Hepatocyte (in vitro differentiated cells): Measurements from ENCODE around the gene ZBTB37.

Experiments
- CTCF ChIP-seq: fragments of 200-600 bp; sonication (generic); IDR thresholded peaks from 2 replicates; pipeline ENCODE4 v1.5.1; 2016; ENCODE audit warnings: antibody characterized with exemption, mild to moderate bottlenecking; ENCODE audit not compliant: poor library complexity
- EZH2 ChIP-seq: fragments of 200-600 bp; sonication (generic); IDR thresholded peaks from 2 replicates; pipeline ENCODE4 v1.6.1; 2016; ENCODE audit warnings: antibody characterized with exemption, mild to moderate bottlenecking, borderline replicate concordance
- EZH2phosphoT487 ChIP-seq: fragments of 200-600 bp; sonication (generic); IDR thresholded peaks from one replicate; pipeline ENCODE4 v1.6.1; 2018; ENCODE audit warnings: antibody characterized with exemption, mild to moderate bottlenecking, low read depth, moderate library complexity; ENCODE audit not compliant: unreplicated experiment, severe bottlenecking

- TF ChIP-seq CTCF, result no peak
- no peak for TF ChIP-seq EZH2phosphoT487
- TF ChIP-seq EZH2, result no peak
These were observed 35.8 kb downstream of the ZBTB37 start for GRCh38 chr1:173903827-173904531.
